ENCODE results near the gene FOXE3.
"Not testable (repeated sequence)": the region's sequence is repeated elsewhere in the genome, so short reads cannot be mapped to it uniquely, and the experiment has no call there.

FOXE3 gene

DNA sequence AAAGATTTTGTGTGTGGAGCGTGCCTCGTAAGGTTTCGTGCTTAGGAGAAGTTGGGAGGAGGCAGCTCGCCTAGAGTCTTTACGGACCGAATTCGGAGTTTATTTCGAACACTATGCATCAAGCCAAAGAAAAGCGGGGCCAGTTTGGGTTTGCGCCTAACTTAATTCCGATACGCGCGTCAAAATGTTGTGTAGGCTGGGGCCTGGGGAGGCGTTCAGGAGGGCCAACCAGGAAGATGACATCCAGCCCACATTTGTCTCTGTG lies 28.1 kb downstream of the FOXE3 start:
- TF ChIP-seq FOXP2 (optimal IDR thresholded peaks at IDR 0.05; ENCODE audit: control extremely low read depth, extremely low read length, insufficient read depth) = no peak
- TF ChIP-seq POLR2AphosphoS5 (IDR thresholded peaks at IDR 0.05; ENCODE audit: borderline replicate concordance, low read depth, low read length) = no peak
- TF ChIP-seq EZH2 (IDR thresholded peaks at IDR 0.05) = no peak
- no peak overlapping the region for H3K4me3 ChIP-seq
- no peaks in the 10 kb centered on the region for H3K36me3 ChIP-seq (ENCODE audit: insufficient read depth, low read length)
- no peaks in the 10 kb centered on the region for H3K9me3 ChIP-seq (ENCODE audit: low read depth, low read length)
- DNase-seq (ENCODE audit: low read depth, low spot score) = no peak
- H3K27ac ChIP-seq = no peak overlapping the region
- no peak overlapping the region for H3K9ac ChIP-seq (ENCODE audit: insufficient read length)

DNA sequence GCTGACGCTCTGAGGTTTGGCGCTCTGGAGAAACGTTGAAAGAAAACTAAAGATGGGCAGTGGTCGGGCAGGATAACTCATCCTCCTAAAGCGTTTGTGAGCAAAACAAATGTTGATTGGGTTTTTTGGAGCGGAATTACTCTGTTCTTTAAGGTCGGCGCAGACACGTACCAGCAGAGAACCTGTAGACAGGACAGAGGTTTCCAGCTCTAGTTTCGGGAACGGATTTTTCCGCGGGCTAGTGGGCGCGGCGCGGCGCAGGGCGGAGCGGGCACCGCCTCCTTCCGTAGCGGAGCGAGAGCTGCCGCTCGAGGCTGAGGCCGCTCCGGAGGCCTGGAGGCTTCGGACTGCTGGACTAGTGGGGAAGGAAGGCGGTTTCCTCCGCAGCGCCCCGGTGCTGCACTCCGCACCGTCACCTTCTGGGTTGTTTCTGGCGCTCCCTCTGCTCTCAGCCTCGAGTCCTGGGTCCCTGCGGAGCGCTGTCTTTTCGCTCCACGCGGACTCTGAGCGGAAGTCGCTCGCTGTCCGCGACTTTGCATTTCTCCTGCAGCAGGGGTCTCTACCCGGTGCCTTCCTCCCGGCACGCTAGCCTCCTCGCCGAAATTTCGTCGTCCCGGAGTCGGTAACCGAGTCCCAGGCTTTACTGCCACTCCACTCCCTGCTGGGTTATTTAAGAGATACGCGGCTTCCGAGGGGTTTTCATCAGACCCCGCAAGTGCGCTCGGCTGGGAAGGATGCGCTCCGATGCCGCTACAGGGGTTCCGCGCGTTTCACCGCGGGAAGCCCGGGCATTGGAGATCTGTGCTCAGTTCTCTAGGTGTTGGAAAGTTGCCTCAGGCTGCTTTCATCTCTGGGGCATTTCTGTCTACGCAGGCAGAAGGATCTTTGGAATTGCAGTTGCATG lies 28.7 kb downstream of the FOXE3 start:
- no peak overlapping the region for H3K9ac ChIP-seq (ENCODE audit: insufficient read length)
- no peak overlapping the region for H3K4me3 ChIP-seq
- H3K9me3 ChIP-seq (ENCODE audit: low read depth, low read length) = no peaks in the 10 kb centered on the region
- DNase-seq (ENCODE audit: low read depth, low spot score) = no peak
- TF ChIP-seq POLR2AphosphoS5 (IDR thresholded peaks at IDR 0.05; ENCODE audit: borderline replicate concordance, low read depth, low read length) (no peak), FOXP2 (optimal IDR thresholded peaks at IDR 0.05; ENCODE audit: control extremely low read depth, extremely low read length, insufficient read depth) (no peak), EZH2 (IDR thresholded peaks at IDR 0.05) (no peak)
- no peak overlapping the region for H3K27ac ChIP-seq
- H3K36me3 ChIP-seq (ENCODE audit: insufficient read depth, low read length) = no peaks in the 10 kb centered on the region

DNA sequence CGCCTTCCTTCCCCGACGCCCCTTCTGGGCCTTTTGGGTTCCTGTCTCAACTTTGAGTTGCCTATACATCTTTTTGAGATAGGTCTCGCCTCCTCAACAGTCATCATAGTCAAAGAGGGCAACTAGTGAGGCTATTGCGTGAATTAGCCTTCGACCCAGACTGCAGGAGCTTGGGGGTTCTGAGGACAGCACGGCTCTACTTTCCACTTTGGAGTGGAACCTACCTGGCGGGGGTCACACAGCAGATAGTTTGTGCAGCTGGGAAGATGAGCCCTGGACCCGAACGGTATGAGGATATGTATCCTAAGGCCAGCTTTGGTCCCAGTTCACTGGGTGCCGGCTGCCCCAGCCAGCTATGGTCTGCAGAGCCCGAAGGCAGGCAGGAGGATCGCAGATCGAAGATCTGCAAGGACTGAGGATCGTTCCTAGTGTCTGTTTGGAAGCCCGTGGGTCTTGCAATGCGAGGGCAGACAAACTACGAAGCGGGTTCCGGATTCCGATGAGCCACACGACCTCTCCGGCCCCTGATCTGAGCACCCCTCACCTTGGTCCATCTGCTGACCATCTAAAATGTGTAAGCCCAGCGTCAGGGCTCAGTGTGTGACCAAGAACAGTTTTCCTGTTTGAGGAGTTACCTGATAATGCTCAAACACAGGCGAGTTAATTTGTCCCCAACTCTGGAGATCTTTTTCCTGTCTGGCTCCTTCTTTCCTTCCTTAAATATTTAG lies 29.9 kb downstream of the FOXE3 start:
- TF ChIP-seq FOXP2 (optimal IDR thresholded peaks at IDR 0.05; ENCODE audit: control extremely low read depth, extremely low read length, insufficient read depth) (no peak), POLR2AphosphoS5 (IDR thresholded peaks at IDR 0.05; ENCODE audit: borderline replicate concordance, low read depth, low read length) (no peak), EZH2 (IDR thresholded peaks at IDR 0.05) (no peak)
- H3K4me3 ChIP-seq = no peak overlapping the region
- no peak for DNase-seq (ENCODE audit: low read depth, low spot score)

DNA sequence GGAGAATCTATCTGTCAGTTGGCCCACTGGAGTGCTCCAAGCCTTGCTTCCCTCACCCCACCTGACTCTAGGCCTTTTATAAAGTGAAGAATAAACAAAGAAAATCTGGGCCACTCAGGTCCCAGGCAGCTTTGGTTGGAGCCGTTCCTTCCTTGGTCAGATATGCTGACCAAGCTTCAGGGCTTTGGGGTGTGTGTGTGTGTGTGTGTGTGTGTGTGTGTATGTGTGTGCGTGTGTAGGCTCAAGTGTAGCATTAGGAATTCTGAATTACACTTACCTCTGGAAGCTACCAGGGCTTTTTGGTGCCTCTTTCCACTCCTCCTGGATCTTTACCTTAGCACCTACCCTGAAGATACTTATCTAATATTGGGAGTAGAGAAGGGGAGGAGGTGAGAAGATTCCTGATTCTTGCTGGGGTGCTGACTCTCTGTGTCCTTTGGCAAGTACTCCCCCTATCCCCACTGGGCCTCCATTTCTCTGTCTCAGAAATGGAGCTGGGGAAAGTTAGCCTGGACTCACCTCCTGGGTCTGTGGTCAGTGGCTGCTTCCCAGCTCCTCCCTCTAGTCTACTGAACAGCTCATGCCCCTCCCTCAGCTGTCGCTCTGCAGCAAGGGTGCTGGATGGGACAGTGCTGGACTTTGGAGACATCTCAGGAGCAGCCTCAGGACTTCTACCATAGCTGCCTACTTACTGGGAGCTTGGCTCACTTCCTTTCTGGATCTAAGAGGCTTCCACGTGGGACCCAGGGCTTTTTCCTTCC lies 32.6 kb downstream of the FOXE3 start:
- Histone ChIP-seq H3K9me3 (ENCODE audit: low read depth, low read length) (no peaks in the 10 kb centered on the region), H3K9ac (ENCODE audit: insufficient read length) (no peak overlapping the region), H3K27ac (no peak overlapping the region), H3K4me3 (no peak overlapping the region), H3K36me3 (ENCODE audit: insufficient read depth, low read length) (no peaks in the 10 kb centered on the region)
- TF ChIP-seq POLR2AphosphoS5 (IDR thresholded peaks at IDR 0.05; ENCODE audit: borderline replicate concordance, low read depth, low read length) = no peak
- TF ChIP-seq FOXP2 (optimal IDR thresholded peaks at IDR 0.05; ENCODE audit: control extremely low read depth, extremely low read length, insufficient read depth) = no peak
- TF ChIP-seq EZH2 (IDR thresholded peaks at IDR 0.05) = no peak
- DNase-seq (ENCODE audit: low read depth, low spot score) = no peak

More for the DNA sequence above, 29.9 kb downstream of the FOXE3 start:
- Histone ChIP-seq H3K36me3 (ENCODE audit: insufficient read depth, low read length) (no peaks in the 10 kb centered on the region), H3K9me3 (ENCODE audit: low read depth, low read length) (no peaks in the 10 kb centered on the region), H3K9ac (ENCODE audit: insufficient read length) (no peak overlapping the region), H3K27ac (no peak overlapping the region)

DNA sequence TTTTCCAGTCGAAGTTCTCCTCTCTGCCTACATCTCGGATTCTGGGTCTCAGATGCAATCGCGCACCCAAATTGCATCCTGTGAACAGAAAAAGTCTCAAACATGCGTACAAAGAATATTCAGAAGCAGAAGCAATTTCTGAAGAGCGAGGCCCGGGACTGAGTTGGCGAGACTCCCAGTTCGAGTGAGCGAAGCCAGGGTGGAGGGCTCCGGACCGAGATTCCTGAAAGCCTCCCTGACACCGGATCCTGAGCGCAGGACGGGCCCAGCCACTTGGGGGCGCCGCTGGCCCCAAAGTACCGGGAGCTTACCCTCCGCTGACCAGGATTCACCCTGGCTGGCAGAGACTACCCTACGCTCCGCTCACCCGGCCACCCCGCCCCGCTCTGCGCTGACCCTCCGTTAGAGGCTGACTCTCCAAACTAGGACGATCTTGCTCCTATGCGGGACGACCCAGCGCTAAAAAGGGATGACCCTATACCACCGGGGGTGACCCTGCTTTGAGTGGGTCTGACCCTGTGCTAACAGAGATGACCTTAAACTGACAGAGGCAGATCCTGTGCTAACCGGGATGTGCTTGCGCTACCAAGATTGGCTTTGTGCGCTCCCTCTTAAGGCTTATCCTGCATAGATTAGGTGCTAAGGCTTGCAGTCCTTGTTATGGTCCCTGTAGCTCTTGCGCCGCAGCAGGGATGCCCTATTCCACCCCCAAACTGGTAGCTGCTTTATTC lies 33.9 kb downstream of the FOXE3 start:
- no peak for DNase-seq (ENCODE audit: low read depth, low spot score)
- Histone ChIP-seq H3K9me3 (ENCODE audit: low read depth, low read length) (no peaks in the 10 kb centered on the region), H3K27ac (no peak overlapping the region), H3K9ac (ENCODE audit: insufficient read length) (no peak overlapping the region), H3K36me3 (ENCODE audit: insufficient read depth, low read length) (no peaks in the 10 kb centered on the region), H3K4me3 (no peak overlapping the region)
- TF ChIP-seq POLR2AphosphoS5 (IDR thresholded peaks at IDR 0.05; ENCODE audit: borderline replicate concordance, low read depth, low read length) = no peak
- no peak for TF ChIP-seq EZH2 (IDR thresholded peaks at IDR 0.05)
- TF ChIP-seq FOXP2 (optimal IDR thresholded peaks at IDR 0.05; ENCODE audit: control extremely low read depth, extremely low read length, insufficient read depth) = no peak

DNA sequence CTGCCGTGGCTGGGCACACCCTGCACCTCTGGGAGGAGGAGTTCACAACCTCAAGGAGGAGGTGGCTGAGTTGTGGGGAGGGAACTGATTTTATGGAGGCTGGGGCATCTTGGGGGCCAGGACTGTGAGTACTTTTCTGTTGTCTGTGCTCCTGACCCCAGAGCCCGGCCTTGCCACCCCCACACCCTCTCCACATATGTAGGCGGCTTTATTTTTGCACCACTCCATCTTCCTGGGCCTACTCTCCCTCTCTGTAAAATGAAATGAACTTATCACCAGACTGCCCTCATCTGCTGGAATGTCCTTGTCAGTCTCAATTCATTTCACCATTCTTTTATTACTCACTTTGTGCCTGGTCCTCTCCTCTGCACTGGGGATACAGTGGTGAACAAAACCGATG lies 34.5 kb downstream of the FOXE3 start:
- no peak overlapping the region for H3K9ac ChIP-seq (ENCODE audit: insufficient read length)
- TF ChIP-seq EZH2 (IDR thresholded peaks at IDR 0.05) (no peak), FOXP2 (optimal IDR thresholded peaks at IDR 0.05; ENCODE audit: control extremely low read depth, extremely low read length, insufficient read depth) (no peak), POLR2AphosphoS5 (IDR thresholded peaks at IDR 0.05; ENCODE audit: borderline replicate concordance, low read depth, low read length) (no peak)
- no peak for DNase-seq (ENCODE audit: low read depth, low spot score)
- H3K36me3 ChIP-seq (ENCODE audit: insufficient read depth, low read length) = no peaks in the 10 kb centered on the region
- no peak overlapping the region for H3K27ac ChIP-seq
- H3K4me3 ChIP-seq = no peak overlapping the region
- H3K9me3 ChIP-seq (ENCODE audit: low read depth, low read length) = no peaks in the 10 kb centered on the region

DNA sequence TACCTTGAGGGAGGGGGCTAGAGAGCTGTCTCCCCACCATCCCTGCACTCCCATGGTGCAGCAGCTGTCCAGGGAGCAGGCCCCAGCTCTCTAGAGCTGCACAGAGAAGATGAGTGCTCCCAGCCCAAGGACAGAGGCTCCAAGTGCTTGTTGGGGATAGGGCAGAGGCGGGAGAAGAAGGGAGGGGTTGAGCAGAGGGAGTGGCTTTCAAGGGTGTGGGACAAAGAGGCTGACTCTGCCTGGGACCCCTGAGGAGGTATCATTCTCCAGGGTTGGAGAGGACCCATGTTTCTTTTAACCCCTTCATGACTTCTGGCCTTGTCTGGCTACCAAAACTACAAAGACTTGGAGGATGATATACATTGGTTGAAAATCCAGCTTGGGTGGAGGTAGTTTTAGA lies 36.3 kb downstream of the FOXE3 start:
- Histone ChIP-seq H3K36me3 (ENCODE audit: insufficient read depth, low read length) (no peaks in the 10 kb centered on the region), H3K9ac (ENCODE audit: insufficient read length) (no peak overlapping the region), H3K4me3 (no peak overlapping the region), H3K9me3 (ENCODE audit: low read depth, low read length) (no peaks in the 10 kb centered on the region), H3K27ac (no peak overlapping the region)
- TF ChIP-seq EZH2 (IDR thresholded peaks at IDR 0.05) = no peak
- TF ChIP-seq POLR2AphosphoS5 (IDR thresholded peaks at IDR 0.05; ENCODE audit: borderline replicate concordance, low read depth, low read length) = no peak
- no peak for TF ChIP-seq FOXP2 (optimal IDR thresholded peaks at IDR 0.05; ENCODE audit: control extremely low read depth, extremely low read length, insufficient read depth)
- no peak for DNase-seq (ENCODE audit: low read depth, low spot score)

DNA sequence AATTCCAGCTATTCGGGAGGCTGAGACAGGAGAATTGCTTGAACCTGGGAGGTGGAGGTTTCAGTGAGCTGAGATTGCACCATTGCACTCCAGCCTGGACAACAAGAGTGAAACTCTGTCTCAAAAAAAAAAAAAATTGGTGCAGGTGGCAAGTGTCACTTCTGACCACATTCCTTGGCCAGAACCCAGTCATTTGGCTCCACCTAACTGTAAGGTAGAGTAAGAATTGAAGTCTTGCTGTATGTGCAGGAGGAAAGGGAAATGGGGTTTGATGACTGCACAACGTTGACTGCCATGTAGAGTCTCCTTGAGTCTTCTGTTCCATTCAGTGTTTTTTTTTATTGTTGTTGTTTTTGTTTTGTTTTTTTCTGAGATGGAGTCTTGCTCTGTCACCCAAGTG lies 37.8 kb downstream of the FOXE3 start:
- not testable (repeated sequence) for DNase-seq (ENCODE audit: low read depth, low spot score); H3K27ac ChIP-seq; H3K4me3 ChIP-seq; H3K9me3 ChIP-seq (ENCODE audit: low read depth, low read length); H3K9ac ChIP-seq (ENCODE audit: insufficient read length); H3K36me3 ChIP-seq (ENCODE audit: insufficient read depth, low read length)

All from SK-N-MC (cell line).